GM18502 (cell line): ENCODE measurements around the gene GARS1.

ENCODE experiments used
- ATAC-seq: cut with Tn5 transposase; IDR thresholded peaks from one replicate; pipeline ENCODE4 v1.9.1; 2021; ENCODE audit warnings: mild to moderate bottlenecking; ENCODE audit not compliant: unreplicated experiment, poor library complexity

GARS1 gene

GRCh38 chr7:30674420-30674819 lies 79.7 kb downstream of the GARS1 start:
- no peak for ATAC-seq

DNA sequence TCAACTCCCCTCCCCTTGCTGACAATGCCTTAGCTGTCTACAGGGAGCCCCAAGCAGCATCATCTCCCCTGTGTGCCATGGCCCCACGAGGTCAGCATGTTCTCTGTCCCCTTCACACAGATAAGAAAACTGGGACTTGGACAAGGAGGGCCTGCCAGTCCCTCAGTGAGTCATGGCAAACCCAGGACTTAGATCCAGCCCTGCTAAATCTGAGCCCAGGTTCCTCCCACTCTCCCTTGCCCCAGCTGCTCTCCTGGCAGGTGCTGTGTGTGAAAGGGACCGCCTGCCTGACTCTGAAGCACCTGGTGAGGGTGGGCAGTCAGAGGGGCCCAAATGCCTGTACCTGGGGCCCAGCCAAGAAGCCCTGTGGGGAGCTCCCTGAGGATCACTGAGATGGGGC lies 80.2 kb downstream of the GARS1 start:
- ATAC-seq = no peak

- ATAC-seq = no peak
These were observed 84.1 kb downstream of the GARS1 start for GRCh38 chr7:30678805-30679204.

DNA sequence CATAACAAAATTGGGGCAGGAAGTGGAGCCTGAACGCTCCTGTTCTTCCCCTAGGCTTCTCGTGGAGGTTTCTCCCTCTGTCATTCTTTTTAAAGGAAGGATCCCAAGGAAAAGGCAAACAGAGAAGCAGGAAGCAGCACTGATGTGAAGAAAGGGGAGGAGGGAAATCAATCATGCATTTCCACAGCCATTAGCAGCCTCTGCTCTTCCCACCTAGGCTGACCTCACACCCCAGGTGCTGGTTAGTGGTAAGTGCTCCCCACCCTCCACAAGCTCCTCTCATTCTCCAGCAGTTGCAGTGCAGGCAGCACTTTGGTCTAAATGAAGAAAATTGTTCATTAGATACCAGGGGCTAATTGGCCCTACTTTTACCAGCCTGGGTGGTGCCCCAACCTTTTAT lies 85.0 kb downstream of the GARS1 start:
- ATAC-seq = no peak

DNA sequence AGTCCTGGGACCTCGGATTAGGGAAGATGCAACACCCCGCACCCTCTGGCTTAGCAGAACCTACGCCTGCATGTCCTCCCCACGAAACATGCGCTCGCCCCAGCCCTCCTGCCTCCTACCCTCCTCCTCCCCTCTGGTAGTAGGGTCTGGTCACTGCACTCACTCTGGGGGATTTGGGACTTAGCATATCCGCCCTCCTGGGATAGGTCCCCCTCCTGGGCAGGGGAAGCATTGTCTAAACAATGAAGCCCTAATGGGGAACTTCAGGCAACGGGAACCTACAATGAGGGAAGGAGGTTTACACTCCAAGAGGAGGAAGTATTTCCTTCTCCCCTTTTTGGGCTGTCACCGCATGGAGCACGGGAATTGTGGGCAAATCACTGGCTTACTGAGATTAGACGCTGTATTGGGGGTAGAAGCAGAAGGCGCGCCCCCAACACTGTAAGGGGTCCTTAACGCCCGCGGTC lies 86.7 kb downstream of the GARS1 start:
- ATAC-seq = no peak

DNA sequence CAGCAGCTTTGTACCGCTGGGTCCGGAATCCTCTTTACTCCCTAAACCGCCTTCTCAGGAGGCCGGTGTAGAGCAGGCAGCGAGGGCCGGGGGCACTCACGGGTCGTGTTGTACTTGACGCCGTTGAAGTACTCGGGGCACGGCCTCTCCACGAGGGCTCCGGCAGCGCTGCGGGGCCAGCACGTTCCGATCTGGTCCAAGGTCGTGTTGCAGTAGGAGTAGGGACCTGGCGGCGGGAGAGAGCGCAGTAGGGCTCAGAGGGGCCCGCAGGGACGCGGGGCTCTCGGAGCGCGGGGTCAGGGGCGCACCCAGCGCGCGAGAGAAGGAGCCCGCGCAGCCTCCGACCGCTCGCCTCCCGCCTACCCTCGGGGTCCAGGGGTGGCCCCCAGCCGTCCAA lies 87.1 kb downstream of the GARS1 start:
- no peak for ATAC-seq

GRCh38 chr7:30682212-30683083 lies 87.8 kb downstream of the GARS1 start, which contains the start of gene CRHR2:
CRHR2 (minus strand) TSS chr7:30682456; CDS start chr7:30682280, 176 bp downstream.
- ATAC-seq = no peak

DNA sequence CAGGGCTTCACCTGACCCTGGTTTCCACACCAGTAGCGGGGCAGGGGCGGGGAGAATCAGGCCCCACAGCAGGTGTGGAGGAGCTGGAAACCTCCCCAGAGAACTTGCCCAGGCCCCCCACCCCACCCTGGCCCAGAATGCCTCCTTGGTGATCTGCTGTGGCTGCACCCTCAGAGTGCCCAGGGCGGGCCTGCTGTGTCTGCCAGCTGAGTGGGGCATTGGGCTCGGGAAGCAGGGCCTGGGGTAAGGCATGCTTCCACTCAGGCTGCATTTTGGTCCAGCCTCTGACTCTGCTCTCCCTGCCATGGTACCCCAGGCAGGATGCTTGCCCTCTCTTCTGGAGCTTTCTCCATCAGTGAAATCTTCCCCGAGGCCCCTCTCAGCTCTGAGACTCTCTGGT lies 88.6 kb downstream of the GARS1 start:
- ATAC-seq = no peak
